GM13976 (cell line): ENCODE data around the gene CRYAA.
"Not testable (repeated sequence)": the region's sequence is repeated elsewhere in the genome, so short reads cannot be mapped to it uniquely, and the experiment has no call there.

Source experiments
- DNase-seq: peaks from one replicate; pipeline ENCODE4 v3.0.0; 2012; ENCODE audit warnings: low spot score
- in situ Hi-C: fragments of 300-500 bp; cut with MboI; formaldehyde crosslinking; loops from one replicate; pipeline ENCODE4 v1.12.0; 2022; ENCODE audit warnings: low sequenced_read_pairs, mixed read lengths, inconsistent platforms; ENCODE audit not compliant: unreplicated experiment

Gene CRYAA, protein sequence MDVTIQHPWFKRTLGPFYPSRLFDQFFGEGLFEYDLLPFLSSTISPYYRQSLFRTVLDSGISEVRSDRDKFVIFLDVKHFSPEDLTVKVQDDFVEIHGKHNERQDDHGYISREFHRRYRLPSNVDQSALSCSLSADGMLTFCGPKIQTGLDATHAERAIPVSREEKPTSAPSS

DNA sequence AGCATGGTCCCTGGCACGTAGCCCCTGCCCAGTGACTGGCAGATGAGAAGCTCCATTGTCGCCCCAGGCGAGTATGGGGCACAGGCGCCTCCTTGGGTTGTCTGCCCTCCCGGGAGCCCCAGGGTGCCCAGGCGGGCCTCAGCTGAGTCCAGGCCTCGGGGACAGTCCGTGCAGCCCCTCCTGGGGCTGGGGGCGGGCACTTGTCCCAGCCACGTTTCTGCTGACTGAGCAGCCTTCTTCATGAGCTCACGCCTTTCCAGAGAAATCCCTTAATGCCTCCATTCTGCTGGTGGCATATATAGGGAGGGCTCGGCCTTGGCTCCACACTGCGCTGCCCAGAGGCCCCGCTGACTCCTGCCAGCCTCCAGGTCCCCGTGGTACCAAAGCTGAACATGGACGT, at the start of gene CRYAA:
Gene CRYAA, plus strand, starts transcription at position 301 of the 400 bp plus-strand sequence. Its CDS starts 92 bp downstream, at position 393.
- DNase-seq, in situ Hi-C loops: not testable (repeated sequence)

DNA sequence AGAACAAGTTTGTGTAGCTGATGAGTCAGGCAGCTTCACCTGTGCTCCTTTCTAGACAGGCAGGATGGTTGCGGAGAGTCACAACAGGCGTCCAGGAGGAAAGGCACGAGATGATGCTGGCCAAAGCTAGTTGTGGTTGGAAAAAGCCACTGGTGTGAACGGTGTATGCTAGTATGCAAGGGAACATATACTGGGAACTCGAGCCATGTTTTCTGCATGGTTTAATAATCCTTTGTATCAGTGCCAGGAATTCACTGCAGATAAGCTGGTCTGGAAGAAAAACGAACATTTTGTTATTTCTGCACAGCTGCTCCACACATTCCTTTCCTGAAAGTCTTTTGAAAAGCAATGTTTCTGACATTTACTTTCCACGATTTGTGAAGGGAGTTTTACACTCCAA, 38.7 kb upstream of the CRYAA start:
- in situ Hi-C loops, DNase-seq: not testable (repeated sequence)

DNA sequence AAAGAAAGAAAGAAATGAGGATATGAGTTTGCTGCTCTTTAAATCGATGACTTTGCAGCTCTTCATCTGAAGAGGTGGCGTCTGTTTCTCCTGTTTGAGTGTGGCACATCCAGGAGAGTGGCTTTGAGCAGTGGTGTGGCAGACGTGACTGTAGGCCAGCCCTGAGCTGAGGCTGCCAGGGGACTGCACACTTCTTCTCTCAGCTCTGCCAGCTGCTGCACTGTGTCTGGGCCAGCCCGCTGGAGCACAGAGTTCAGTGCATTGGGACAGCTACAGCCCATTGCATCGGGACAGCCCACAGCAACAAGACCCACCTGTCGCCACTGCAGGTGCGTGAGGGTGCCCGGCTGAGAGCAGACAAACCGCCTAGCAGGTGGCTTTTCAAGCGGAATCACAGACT, 34.3 kb upstream of the CRYAA start:
- in situ Hi-C loops, DNase-seq: not testable (repeated sequence)

DNA sequence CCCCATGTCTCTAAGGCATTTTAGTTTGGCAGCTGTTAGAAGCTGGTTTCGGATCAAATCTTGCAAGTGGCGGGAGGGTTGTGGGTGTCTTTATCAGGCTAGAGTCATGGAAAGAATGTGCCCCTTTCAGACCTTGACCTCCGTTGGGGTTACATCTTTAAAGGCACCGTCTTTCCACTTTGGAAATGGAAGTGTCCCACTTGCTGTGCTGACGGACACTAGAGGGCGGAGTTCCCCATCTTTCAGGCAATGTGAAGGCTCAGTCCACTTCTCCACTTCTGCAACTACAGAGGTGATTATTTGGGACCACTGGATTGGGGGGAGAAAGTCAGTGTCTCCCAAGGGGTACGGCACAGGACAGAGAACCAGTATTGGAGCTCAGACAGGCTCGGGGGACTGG, 29.9 kb upstream of the CRYAA start:
- DNase-seq, in situ Hi-C loops: not testable (repeated sequence)

DNA sequence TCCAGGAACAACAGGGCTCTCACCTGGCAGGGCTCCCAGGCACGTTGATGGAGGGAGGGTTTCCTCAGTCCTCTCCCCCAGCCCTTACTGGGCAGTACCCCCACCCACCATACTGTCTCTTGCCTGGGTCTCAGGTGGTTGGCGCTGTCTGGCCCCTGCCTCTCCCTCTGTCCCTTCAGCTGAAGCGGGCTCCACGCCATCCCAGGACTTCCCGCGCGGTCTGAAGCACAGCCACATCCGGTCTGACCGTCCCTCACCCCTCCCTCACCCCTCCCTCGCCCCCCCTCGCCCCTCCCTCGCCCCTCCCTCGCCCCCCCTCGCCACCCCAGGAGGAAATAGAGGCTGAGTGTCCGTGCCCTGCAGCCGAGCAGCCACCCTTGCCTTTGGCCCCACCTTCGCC, 27.4 kb upstream of the CRYAA start:
- in situ Hi-C loops, DNase-seq: not testable (repeated sequence)

DNA sequence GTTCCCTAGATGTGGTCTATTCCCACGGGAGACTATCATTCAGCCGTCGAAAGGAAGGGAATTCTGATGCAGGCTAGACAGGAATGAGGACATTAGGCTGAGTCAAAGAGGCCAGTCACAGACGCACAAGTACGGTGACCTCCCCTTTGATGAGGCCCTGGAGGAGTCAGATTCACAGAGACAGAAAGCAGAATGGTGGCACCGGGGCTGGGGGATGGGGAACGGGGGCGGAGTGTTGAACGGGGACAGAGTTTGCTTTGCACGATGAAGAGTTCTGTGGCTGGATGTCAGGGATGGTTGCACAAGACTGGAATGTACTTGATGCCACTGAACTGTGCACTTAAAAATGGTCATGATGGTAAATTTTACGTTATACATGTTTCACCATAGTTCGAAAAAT, 22.2 kb upstream of the CRYAA start:
- DNase-seq, in situ Hi-C loops: not testable (repeated sequence)

DNA sequence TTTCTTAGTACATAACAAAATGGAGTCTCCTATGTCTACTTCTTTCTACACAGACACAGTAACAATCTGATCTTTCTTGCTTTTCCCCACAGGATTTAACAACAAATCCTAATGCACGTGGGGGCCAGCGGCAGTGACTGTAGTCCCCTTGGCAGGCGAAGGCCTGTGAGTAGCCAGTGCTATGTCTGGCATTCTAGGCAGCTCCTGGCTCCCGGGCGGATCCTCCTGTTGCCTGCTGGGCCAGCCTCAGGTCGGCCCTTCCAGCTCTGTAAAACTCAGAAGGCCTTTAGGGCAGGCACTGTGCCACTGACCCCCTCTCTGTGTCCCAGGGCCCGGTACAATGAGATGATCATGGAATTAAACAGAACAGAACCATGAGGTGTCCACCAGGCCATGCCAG, 20.8 kb upstream of the CRYAA start:
- in situ Hi-C loops: not testable (repeated sequence)

DNA sequence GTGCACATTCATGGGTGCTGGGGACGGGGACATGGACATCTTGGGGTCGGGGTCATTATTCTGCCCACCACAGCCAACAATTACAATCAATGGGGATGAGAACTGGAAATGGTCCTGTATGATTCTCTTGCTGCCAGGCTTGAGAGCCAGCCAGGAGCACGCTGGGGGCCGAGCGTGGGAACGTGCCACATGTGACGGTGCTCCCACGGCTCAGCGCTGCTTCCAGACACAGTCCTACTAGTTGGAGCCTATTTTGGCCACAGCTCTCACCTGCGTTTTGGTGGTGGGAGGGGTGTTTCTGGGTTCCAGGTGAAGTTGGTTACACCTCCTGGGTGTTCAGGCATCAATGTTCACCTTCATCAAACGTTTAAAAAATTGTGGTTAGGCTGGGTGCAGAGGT, 19.5 kb upstream of the CRYAA start:
- in situ Hi-C loops, DNase-seq: not testable (repeated sequence)

More for the DNA sequence above, 20.8 kb upstream of the CRYAA start:
- not testable (repeated sequence) for DNase-seq

DNA sequence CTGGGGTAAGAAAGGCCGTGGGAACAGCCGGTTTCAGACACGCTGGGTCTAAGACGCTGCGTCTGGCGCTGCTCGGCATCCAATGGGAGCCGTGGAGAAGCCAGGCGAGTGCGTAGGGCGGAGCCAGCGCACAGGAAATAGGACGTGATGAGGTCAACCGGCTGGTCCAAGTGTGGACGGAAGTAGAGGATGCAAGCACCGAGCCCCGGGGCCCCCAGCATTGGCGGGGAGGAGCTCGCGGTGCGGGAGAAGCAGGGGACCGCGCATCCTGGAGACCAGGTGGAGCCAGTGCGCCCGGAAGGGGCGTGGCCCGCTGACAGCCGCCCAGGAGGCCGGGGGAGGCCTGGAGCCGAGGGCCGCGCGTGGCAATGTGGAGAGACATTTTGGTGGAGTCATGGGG, 15.2 kb upstream of the CRYAA start:
- in situ Hi-C loops, DNase-seq: not testable (repeated sequence)

DNA sequence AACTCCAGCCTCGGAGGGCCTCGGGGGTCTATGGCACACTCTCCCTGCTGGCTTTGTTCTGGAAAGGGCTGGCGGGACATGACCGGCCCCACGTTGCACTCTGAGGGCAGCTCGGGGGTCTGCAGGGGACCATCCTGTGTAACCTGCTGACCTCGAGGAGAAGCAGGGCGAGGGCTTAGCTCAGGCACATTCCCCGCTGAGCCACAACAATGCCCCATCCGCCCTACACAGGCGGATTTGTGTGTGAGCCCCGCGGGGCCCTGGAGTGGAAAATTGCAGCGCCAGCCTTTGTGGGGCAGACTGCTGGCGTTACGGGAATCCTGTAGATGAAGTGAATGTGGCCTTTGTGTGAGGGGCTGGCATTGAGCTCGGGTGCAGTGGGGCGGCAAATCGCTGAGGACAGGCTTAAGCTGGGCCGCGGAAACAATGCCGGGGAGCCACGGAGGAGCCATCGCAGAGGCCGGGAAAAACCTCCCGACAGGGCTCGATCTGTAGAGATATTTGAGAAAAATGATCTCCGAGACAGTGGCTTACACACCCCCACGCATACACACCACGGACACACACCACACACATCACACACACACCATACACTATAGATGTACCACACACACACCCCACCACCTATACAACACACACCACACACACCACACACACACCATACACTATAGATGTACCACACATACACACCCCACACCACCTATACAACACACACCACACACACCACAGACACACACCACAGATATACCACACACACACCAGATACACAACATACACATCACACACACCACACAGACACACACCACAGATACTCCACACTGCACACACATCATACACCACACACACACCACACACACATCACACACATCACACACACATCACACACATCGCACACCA, 9.3 kb upstream of the CRYAA start:
- DNase-seq, in situ Hi-C loops: not testable (repeated sequence)

DNA sequence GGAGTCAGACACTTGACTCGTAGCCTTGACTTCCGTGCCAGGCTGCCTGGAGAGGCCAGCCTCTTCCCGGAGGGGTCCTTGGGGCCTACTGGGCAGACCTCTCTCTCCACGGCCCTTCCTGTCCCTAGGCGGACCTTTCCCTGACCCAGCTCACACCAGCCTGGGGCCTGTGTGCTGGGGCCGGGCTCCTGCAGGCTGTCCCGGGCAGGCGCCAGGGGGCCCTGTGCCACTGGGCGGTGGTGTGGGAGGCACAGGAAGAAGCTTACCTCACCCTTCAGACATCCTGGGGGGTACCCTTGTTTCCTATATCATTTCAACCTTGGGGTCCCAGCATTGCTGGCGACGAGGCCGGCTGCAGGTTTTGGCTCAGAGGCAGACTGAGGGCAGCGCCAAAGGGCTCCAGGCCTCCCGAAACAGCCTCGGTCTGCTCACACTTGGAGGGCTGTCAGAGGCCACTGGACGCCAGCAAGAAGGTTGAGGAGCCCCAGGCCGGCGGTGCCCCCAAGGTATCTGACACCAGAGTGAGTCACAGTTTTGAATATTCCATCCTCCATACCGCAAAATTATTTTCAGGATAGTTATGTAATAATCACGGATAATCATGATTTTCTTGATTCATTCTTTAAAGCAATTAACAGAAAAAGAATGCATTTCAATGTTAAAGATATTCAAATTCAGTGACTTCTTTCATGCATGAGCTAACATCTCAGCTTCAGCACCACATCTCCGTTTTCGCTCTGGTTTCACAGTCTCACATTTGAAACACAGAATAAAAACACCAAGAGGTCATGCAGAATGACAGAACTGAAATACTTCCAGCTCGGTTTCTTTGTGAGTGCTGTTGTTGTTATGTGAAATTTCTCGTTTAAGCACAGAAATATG, 6.7 kb upstream of the CRYAA start:
- in situ Hi-C loops: not testable (repeated sequence)

DNA sequence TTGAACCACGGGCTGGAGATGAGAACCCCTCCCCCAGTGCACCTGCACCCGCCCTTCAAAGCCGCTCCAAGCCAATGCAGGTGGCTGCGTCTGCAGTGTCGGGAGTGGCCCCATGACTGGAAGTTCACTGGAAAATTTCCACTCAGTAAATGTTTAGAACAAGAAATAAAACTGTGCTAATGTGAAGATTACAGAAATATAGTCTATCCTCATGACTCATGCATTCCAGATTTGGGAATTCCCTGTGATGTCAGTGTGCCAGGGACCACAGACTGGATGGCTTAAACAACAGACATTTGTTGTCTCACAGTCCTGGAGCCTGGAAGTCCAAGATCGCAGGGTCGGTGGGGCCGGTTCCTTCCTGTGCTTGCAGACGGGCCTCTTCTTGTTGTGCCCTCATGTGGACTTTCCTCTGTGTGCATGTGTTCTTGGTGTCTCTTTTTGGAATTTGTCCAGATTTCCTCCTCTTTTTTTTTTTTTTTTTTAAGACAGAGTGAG, 6.1 kb upstream of the CRYAA start:
- DNase-seq, in situ Hi-C loops: not testable (repeated sequence)

More for the DNA sequence above, 6.7 kb upstream of the CRYAA start:
- not testable (repeated sequence) for DNase-seq

DNA sequence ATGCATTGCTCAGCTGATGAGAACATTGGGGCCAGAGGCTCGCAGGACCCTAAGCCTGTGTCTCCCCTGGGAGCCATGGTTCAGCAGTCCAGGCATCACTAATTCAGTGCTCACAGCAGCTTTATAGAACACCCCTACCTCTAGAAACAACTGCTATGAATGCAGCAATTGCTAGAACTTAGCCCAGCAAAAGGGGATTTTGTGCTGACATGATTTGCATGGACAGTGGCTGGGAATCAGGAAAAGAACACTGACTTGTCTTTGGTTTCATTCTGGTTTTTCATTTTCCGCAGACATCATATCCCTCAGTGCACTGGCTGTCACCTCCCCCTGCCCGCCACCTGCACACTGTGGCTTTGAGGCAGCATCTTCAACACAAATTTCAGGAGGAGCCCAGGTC, 4.0 kb upstream of the CRYAA start:
- DNase-seq, in situ Hi-C loops: not testable (repeated sequence)

DNA sequence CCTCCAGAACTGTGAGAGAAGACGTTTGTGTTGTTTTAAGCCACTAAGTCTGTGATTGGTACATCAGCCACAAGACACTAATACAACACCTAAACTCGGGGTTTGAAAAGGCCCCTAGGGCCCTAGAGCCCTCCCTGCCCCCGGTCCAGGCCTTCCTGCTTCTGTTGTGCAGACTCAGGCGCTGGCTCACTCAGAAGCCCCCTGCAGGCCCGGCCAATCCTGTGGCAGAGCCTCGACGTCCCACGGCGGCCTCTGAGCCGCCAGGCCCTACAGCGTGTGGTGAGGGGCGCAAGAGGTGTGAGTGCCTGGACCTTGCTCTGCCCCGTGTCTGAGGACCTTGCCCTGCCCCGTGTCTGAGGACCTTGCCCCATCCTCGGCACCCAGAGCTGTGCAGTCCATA, 3.1 kb upstream of the CRYAA start:
- DNase-seq, in situ Hi-C loops: not testable (repeated sequence)

DNA sequence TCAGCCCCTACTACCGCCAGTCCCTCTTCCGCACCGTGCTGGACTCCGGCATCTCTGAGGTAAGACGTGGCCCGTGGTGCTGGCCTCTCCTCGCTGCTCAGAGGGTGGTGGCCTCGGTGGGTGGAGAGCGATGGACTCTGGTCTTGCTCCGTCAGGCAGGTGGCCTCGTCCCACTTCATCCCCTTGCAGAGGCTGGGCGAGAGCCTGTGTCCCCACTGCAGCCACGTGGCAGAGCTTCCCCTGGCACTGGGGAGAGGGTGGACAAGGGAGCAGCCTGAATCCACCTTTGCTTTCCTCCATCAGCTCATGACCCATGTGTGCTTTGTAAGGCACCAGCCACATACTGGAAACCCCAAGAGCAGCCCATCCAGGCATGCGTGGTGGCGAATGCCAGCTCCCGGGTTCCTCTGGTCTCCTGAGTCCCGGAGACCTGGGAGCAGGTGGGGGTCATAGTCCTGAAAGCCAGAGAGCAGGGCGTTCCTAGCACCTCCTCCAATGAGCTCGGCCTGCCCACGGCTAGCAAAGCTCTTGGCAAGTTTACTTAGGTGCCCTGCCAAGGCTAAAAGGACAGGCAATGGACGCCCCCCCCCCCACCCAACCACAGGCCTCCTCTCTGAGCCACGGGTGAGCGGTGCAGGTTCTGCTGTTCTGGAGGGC, 550 bp downstream of the CRYAA start:
- in situ Hi-C loops, DNase-seq: not testable (repeated sequence)

DNA sequence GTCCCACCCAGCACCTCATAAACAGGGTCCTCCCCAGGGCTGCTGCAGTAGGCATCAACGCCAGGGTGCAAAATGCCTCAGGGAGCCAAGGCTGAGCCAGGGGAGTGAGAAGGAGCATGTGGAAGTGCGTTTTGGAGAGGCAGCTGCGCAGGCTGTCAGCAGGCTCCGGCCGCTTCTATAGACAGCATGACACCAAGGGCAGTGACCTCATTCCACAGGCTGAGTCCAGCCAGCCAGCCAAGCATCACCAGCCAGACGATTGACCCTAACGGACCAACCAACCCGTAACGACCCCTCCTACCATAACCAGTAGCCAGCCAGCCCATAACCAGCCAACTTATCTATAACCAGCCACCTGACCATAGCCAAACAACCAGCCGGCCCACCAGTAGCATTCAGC, 1.1 kb downstream of the CRYAA start:
- in situ Hi-C loops: not testable (repeated sequence)

DNA sequence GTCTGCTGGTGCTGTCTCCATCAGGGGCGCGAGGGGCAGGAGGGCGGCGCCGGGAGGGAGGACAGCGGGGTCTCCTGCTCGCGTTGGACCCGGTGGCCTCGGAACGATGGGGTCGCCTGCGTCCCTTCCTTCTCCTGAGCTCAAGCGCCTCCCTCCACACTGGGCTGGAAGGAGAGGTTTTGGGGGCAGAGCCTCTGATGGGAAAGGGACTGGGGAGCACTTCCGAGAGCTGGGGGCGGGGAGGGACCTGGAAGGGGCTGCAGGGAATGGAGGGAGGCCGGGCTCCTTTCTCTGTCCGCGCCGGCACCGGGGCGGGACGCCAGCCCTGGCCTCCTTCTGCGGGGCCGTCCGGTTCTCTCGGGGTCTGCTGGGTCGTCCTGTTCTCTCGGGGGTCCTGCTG, 4.0 kb downstream of the CRYAA start:
- DNase-seq, in situ Hi-C loops: not testable (repeated sequence)

More for the DNA sequence above, 1.1 kb downstream of the CRYAA start:
- DNase-seq: not testable (repeated sequence)

DNA sequence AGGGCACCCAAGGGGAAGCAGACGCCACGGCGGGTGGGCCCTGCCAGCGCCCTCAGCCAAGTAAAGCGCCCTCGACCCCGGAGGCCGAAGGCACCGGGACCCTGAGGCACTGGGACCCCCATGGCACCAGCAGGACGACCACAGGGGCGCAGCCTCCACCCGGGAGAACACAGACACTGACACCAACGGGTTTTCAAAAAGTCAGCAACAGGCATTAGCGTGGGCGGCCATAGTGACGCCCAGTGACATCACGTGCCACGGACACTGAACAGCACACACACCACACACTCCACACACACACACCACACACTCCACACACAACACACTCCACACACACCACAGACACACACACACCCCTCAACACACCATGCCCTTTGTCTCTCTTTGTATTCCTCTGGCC, 4.6 kb downstream of the CRYAA start:
- DNase-seq, in situ Hi-C loops: not testable (repeated sequence)
